MV-4-11 (cell line): ENCODE measurements around the gene SHISA4.
"Not testable (repeated sequence)": the region's sequence is repeated elsewhere in the genome, so short reads cannot be mapped to it uniquely, and the experiment has no call there.

Source experiments
- DNase-seq: peaks from one replicate; lab custom pipeline; 2025; lab: John Stamatoyannopoulos, UW

The SHISA4 gene

GRCh38 chr1:201898240-201898894 is 9.7 kb downstream of the SHISA4 start:
- no peak for DNase-seq

GRCh38 chr1:201898992-201899391 is 10.3 kb downstream of the SHISA4 start:
- DNase-seq: no peak

DNA sequence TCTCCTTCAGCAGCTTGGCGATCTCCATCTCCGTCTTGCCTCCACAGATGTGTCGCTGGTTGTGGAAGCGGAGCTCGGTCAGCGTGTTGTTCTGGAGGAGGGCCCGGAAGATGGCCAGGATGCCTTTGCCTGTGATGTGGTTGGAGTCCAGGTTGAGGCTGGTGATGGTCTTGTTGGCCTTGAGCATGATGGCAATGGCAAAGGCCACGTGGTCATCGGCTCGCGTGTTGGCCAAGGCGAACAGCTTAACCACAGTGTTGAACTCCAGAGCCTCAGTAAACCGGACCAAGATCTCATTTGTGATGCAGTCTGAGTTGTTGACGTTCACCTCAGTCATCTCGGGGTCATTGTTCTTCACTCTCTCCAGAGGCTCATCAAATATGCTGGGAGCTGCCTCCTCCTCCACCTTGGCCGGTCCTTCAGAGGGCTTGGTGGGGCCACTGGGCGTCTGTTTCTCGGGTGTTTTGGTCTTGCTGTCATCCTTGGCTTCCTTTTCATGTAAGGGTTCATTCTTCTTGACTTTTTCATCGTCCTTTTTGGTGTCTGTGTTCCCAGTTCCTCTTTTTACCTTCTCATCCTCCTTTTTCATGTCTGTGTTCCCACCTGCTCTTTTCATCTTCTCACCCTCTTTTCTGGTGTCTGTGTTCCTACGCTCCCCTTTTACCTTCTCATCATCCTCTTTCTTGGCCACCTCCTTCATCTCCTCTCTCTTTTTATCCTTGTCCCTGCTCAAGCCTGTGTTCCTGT is 11.2 kb downstream of the SHISA4 start:
- no peak for DNase-seq

DNA sequence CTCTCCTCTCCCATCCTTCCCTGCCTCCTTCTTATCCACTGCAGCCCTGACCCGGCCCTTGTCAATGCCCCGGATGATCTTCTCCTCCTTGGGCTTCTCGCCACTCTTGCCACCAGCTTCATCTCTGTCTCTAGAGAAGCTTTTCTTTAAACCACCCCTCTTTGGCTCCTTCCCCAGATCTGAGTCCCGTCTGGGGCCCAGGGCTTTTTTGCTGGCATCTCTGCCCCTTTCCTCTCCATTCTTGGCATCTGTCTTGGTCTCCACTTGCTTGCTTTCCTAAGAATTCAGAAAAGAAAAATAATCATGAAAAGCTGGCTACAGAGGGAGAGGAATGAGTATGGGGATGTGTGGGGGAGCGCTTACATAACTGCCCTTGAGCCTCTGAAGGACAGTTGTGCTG is 11.8 kb downstream of the SHISA4 start:
- DNase-seq: no peak

DNA sequence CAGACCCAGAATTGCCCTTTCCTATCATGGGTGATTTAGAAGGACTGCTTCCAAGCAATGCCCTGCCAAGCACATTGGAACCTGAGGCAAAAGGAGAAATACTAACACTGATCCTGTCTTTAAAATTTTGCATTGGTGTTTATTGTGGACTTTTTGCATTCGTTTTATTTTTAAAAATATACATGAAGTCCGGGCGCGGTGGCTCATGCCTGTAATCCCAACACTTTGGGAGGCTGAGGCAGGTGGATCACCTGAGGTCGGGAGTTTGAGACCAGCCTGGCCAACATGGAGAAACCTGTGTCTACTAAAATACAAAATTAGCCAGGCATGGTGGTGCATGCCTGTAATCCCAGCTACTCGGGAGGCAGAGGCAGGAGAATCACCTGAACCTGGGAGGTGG is 12.3 kb downstream of the SHISA4 start:
- DNase-seq: not testable (repeated sequence)

GRCh38 chr1:201902198-201902597 is 13.5 kb downstream of the SHISA4 start:
- DNase-seq: no peak

GRCh38 chr1:201903135-201903534 is 14.4 kb downstream of the SHISA4 start:
- DNase-seq: no peak

GRCh38 chr1:201904579-201904978 is 15.9 kb downstream of the SHISA4 start:
- DNase-seq: no peak

DNA sequence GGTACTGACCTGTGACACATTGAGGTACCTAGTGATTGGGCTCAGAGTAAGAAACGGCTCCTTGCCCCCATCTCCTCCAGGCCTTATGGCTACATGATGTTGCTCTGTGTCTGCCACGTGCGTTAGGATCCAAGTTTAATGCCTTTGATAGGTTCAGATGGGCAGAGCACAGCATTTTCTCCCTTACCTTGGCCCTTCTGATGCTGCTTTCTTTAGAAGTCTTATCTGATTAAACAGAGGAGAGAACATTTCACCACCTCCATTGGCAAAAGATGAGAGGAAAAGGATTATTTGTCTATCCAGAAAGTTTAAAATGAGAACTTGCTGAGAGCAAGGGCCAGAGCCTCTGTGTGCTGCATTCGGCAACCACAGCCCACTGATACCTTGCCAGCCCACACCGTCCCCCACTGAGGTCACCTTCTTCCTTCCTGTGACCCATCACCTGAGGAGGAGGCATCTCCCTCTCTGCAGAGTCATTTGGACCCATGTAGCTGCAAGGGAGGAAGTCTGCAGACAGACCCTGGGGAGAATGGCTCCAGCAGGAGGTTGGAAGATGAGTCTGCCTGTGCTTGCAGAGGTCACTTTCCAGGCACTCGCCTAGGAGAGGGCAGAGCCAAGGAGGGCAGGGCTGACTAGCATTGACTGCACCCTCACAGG is 16.7 kb downstream of the SHISA4 start:
- no peak for DNase-seq

DNA sequence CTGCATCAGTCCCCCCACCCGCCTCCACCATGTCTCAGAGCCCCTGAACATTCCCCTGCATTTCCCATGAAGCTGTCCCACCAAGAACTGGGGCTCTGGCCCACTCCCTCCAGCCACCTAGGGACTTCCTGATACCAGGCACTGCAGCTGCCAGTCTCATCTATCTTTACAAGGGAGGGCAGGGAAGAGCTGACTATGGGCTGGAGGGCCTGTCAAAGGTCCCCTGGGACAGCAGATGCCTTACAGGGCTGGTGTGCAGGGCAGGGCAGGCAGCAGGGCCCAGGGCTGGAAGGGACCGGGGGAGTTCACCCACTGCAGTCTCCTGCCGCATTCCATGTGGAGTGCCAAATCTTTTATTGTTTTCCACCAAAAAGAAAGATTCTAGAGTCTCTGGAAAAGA is 17.6 kb downstream of the SHISA4 start:
- no peak for DNase-seq

- no peak for DNase-seq
Measured at GRCh38 chr1:201907621-201908020, 18.9 kb downstream of the SHISA4 start.

- DNase-seq: no peak
Measured at GRCh38 chr1:201911826-201912571, 23.3 kb downstream of the SHISA4 start.

DNA sequence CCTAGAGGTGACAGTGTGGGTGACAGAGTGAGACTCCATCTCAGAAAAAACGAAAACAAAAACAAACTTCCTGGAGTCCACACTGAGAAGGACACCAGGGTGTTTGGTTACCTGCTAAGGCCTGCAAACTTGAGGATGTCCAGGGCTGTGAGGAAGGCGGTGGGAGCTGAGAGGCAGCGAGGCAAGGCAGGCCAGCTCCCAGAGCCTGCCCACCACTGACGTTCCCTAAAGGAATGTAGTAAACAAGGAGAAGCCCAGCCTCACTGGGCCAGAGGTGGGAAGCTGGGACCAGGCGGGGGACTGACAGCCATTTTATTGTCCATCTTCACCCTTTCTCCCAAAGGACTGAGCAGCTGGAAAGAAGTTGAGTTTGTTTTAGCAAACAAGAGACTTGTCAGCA is 24.1 kb downstream of the SHISA4 start:
- no peak for DNase-seq

GRCh38 chr1:201914456-201915235 is 25.9 kb downstream of the SHISA4 start:
- DNase-seq: no peak

GRCh38 chr1:201916649-201917249 is 28.1 kb downstream of the SHISA4 start:
- no peak for DNase-seq

GRCh38 chr1:201917362-201918033 is 28.8 kb downstream of the SHISA4 start:
- DNase-seq: no peak

- no peak for DNase-seq
Measured at GRCh38 chr1:201918343-201918742, 29.6 kb downstream of the SHISA4 start.

- DNase-seq: no peak
Measured at GRCh38 chr1:201921952-201922558, 33.4 kb downstream of the SHISA4 start.

DNA sequence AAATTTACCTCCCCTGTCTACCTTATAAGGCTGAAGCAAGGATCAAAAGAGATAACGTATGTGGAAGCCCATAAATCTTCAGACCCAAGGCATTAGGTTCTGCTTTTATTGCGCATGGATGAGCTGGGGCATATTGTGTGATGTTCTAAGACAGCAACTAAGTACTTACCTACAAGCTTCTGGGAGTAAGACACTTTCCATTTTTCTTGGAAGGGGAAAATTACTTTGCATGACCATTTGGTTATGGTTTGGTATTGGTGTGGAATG is 36.5 kb downstream of the SHISA4 start:
- no peak for DNase-seq

- DNase-seq: no peak
Measured at GRCh38 chr1:201925981-201926645, 37.4 kb downstream of the SHISA4 start.
